ENCODE results near the gene MECP2.

Gene MECP2

DNA sequence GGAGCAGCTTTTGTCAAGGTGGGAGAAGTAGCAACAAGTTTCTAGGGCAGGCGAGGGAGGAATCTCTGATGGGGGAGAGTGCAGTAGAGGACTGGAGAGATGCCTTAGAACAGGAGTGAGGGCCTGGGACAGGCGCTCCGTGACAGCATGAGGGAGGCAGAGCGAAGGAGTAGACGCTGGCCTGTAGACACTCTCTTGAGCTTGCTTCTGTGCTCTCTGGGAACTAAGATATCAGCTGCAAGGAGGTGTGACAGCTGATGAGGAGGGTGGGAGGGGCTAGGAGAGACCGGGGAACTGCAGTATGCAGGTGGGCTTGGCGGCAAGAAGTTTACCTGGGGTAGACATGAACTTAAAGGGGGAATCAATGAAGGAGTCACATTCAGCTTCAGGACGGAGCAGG lies 35.7 kb downstream of the MECP2 start:
- H3K4me3 ChIP-seq (ENCODE audit: low read depth, low read length): no peak overlapping the region
- TF ChIP-seq CTCF (IDR thresholded peaks at IDR 0.05; ENCODE audit: borderline replicate concordance, insufficient read depth, low read depth, low read length): no peak

- no peak overlapping the region for H3K4me3 ChIP-seq (ENCODE audit: low read depth, low read length)
- no peak for TF ChIP-seq CTCF (IDR thresholded peaks at IDR 0.05; ENCODE audit: borderline replicate concordance, insufficient read depth, low read depth, low read length)
These were observed 37.7 kb downstream of the MECP2 start for GRCh38 chrX:154059729-154060245.

DNA sequence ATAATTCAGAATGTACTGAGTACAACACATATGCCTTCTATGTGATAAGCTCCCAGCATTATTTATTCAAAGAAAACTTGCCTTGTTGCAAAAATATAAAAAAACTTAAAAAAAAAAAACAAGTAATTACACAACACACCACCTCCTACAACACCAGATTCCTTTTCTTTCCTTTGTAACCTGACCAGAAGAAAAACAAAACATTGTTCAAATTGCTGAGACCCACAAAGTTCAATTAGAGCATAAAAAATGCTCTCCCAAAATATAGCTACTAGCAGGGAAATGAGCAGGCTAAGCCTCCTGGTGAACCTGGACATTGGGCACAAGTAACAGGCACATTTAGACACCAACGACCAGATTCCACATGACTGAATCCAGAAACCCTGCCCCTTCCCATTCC lies 38.3 kb downstream of the MECP2 start:
- no peak for TF ChIP-seq CTCF (IDR thresholded peaks at IDR 0.05; ENCODE audit: borderline replicate concordance, insufficient read depth, low read depth, low read length)
- H3K4me3 ChIP-seq (ENCODE audit: low read depth, low read length): no peak overlapping the region

GRCh38 chrX:154058214-154058997 lies 39.1 kb downstream of the MECP2 start:
- H3K4me3 ChIP-seq (ENCODE audit: low read depth, low read length): no peak overlapping the region
- TF ChIP-seq CTCF (IDR thresholded peaks at IDR 0.05; ENCODE audit: borderline replicate concordance, insufficient read depth, low read depth, low read length): no peak

GRCh38 chrX:154057791-154058190 lies 39.7 kb downstream of the MECP2 start:
- TF ChIP-seq CTCF (IDR thresholded peaks at IDR 0.05; ENCODE audit: borderline replicate concordance, insufficient read depth, low read depth, low read length): no peak
- no peak overlapping the region for H3K4me3 ChIP-seq (ENCODE audit: low read depth, low read length)

DNA sequence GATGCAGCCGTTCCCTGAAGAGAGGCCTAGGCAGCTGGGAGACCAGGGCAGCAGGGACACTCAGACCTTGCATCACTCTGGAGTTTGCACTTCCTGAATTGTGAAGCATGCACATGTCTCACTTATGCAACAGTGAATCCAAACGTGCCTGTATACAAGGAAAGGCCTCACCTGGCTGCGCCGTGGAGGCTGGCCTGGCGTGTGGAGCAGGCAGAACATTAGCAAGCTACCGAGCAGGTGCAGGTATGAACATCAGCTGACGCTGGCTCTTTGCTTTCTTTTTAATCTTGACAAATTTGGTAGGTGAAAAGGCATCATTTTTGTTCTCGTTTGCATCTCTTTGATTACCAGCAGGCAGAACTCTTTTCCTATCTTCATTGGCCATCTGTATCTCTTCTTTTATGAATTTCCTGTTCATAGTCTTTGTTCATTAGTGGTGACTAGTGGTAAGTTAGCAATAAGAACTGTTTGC lies 40.7 kb downstream of the MECP2 start:
- H3K4me3 ChIP-seq (ENCODE audit: low read depth, low read length): no peak overlapping the region
- no peak for TF ChIP-seq CTCF (IDR thresholded peaks at IDR 0.05; ENCODE audit: borderline replicate concordance, insufficient read depth, low read depth, low read length)
